VCaP (cell line): ENCODE results near the gene PRKCE.

Source experiments
- H3K27ac ChIP-seq: fragments of 450-650 bp; 2 replicates; pipeline ENCODE4 v1.5.1; 2017
- CTCF ChIP-seq: fragments of 450-650 bp; conservative IDR thresholded peaks from 2 replicates; pipeline ENCODE4 v1.5.1; 2017; ENCODE audit warnings: mild to moderate bottlenecking, moderate library complexity

PRKCE gene

GRCh38 chr2:46167406-46167805 lies 515.9 kb downstream of the PRKCE start:
- no peak overlapping the region for H3K27ac ChIP-seq
- TF ChIP-seq CTCF = no peak

GRCh38 chr2:46167924-46168323 lies 516.4 kb downstream of the PRKCE start:
- H3K27ac ChIP-seq = no peak overlapping the region
- TF ChIP-seq CTCF = no peak

GRCh38 chr2:46169467-46169866 lies 518.0 kb downstream of the PRKCE start:
- no peak overlapping the region for H3K27ac ChIP-seq
- TF ChIP-seq CTCF = no peak

GRCh38 chr2:46170026-46170425 lies 518.6 kb downstream of the PRKCE start:
- no peak overlapping the region for H3K27ac ChIP-seq
- TF ChIP-seq CTCF = no peak

- H3K27ac ChIP-seq = no peak overlapping the region
- TF ChIP-seq CTCF = no peak
Observed at GRCh38 chr2:46170611-46171350, 519.3 kb downstream of the PRKCE start.

GRCh38 chr2:46171411-46171953 lies 520.0 kb downstream of the PRKCE start:
- no peak for TF ChIP-seq CTCF
- H3K27ac ChIP-seq = no peak overlapping the region

- H3K27ac ChIP-seq = no peak overlapping the region
- TF ChIP-seq CTCF = no peak
Observed at GRCh38 chr2:46171996-46172546, 520.6 kb downstream of the PRKCE start.
